OCI-LY7 (cell line): ENCODE results near the gene GRK5. TPM values are rescaled to one million over a fixed set of nuclear protein-coding genes. Genes with fewer than 3 reads are reported as not detected.
A peak's percentile ranks its signal among the peaks of the same experiment; 100 is the strongest.

Source experiments
- BruUV-seq: library from RNA; stranded (reverse); fragments of 400-500 nt; replicated peaks from 2 replicates; lab custom pipeline; 2021; lab: Mats Ljungman, UMichigan
- CTCF ChIA-PET: fragments of 300-600 bp; sonication (Branson Sonifier 250); formaldehyde crosslinking; loops from one replicate; lab custom pipeline; 2022; ENCODE audit warnings: antibody characterized with exemption; ENCODE audit not compliant: unreplicated experiment; lab: Charles Lee
- POLR2A ChIA-PET: fragments of 300-600 bp; sonication (Branson Sonifier 250); formaldehyde crosslinking; loops from one replicate; lab custom pipeline; 2022; ENCODE audit warnings: antibody characterized with exemption; lab: Charles Lee
- DNase-seq: peaks from one replicate; pipeline ENCODE4 v3.0.0-alpha.2; 2015; ENCODE audit warnings: low spot score
- H2AFZ ChIP-seq: fragments of 200-600 bp; sonication (generic), shearing (Covaris generic); 2 replicates; pipeline ENCODE4 v1.6.1; 2014; ENCODE audit warnings: mild to moderate bottlenecking, antibody characterized with exemption, low read length, moderate library complexity
- H3K27ac ChIP-seq: fragments of 200-600 bp; sonication (generic); 2 replicates; pipeline ENCODE4 v1.5.1; 2014; ENCODE audit warnings: mixed run types, low read depth, mild to moderate bottlenecking, moderate library complexity, low read length, inconsistent platforms; ENCODE audit not compliant: poor library complexity, severe bottlenecking
- H3K36me3 ChIP-seq: fragments of 200-600 bp; sonication (generic); 2 replicates; pipeline ENCODE4 v1.6.1; 2014; ENCODE audit warnings: mild to moderate bottlenecking, antibody characterized with exemption, low read length, moderate library complexity, mixed read lengths; ENCODE audit not compliant: insufficient read depth
- H3K4me1 ChIP-seq: fragments of 200-600 bp; sonication (generic); 2 replicates; pipeline ENCODE4 v1.5.1; 2014; ENCODE audit warnings: mild to moderate bottlenecking, low read length; ENCODE audit not compliant: insufficient read depth, poor library complexity, severe bottlenecking
- H3K4me2 ChIP-seq: fragments of 200-600 bp; sonication (generic); 2 replicates; pipeline ENCODE4 v1.6.1; 2014; ENCODE audit warnings: mild to moderate bottlenecking, low read length
- H3K4me3 ChIP-seq: fragments of 200-600 bp; sonication (generic); 2 replicates; pipeline ENCODE4 v1.5.1; 2014; ENCODE audit warnings: mild to moderate bottlenecking, low read depth, low read length; ENCODE audit not compliant: poor library complexity, severe bottlenecking
- H3K79me2 ChIP-seq: fragments of 200-600 bp; sonication (generic); 2 replicates; pipeline ENCODE4 v1.6.1; 2016; ENCODE audit warnings: low read depth, mild to moderate bottlenecking, low read length, moderate library complexity, mixed read lengths; ENCODE audit not compliant: insufficient read depth
- H3K9me2 ChIP-seq: fragments of 200-600 bp; sonication (generic); 2 replicates; pipeline ENCODE4 v1.6.1; 2016; ENCODE audit warnings: mild to moderate bottlenecking, low read length, mixed read lengths; ENCODE audit not compliant: insufficient read depth
- H3K9me3 ChIP-seq: fragments of 200-600 bp; sonication (generic); 2 replicates; pipeline ENCODE4 v1.6.1; 2014; ENCODE audit warnings: mild to moderate bottlenecking, mixed run types, low read length, mixed read lengths
- H4K20me1 ChIP-seq: fragments of 200-600 bp; sonication (generic); 2 replicates; pipeline ENCODE4 v1.6.1; 2014; ENCODE audit warnings: mild to moderate bottlenecking, antibody characterized with exemption, low read length, moderate library complexity, mixed read lengths; ENCODE audit not compliant: insufficient read depth
- EZH2phosphoT487 ChIP-seq: fragments of 200-600 bp; sonication (generic); IDR thresholded peaks from 2 replicates; pipeline ENCODE4 v1.6.1; 2018; ENCODE audit warnings: low read depth, borderline replicate concordance, mild to moderate bottlenecking, mixed run types, antibody characterized with exemption, low read length, moderate library complexity, mixed read lengths
- intact Hi-C: fragments of 100-400 bp; cut with micrococcal nuclease; formaldehyde crosslinking; loops from one replicate; pipeline ENCODE4 v1.10.0; 2022; ENCODE audit not compliant: unreplicated experiment
- total RNA-seq, 2 experiments: library from RNA; depleted of rRNA in 1 of 2; stranded (reverse); fragments of >200 nt in 1 of 2; shearing (Covaris generic) in 1 of 2; gene quantifications; 2 replicates each; pipeline ENCODE4 v1.2.3, GENCODE V29; 2014 to 2022
- TF ChIP-seq, protein P1 (sequence below): fragments of 200-600 bp; sonication (generic); conservative IDR thresholded peaks from 2 replicates; pipeline ENCODE4 v1.5.1; 2014; ENCODE audit warnings: mild to moderate bottlenecking, antibody characterized with exemption, low read length, moderate library complexity, mixed read lengths

Gene GRK5
- total RNA-seq, 2 experiments from 2014 or later: 4.7 to 10.2 TPM

DNA sequence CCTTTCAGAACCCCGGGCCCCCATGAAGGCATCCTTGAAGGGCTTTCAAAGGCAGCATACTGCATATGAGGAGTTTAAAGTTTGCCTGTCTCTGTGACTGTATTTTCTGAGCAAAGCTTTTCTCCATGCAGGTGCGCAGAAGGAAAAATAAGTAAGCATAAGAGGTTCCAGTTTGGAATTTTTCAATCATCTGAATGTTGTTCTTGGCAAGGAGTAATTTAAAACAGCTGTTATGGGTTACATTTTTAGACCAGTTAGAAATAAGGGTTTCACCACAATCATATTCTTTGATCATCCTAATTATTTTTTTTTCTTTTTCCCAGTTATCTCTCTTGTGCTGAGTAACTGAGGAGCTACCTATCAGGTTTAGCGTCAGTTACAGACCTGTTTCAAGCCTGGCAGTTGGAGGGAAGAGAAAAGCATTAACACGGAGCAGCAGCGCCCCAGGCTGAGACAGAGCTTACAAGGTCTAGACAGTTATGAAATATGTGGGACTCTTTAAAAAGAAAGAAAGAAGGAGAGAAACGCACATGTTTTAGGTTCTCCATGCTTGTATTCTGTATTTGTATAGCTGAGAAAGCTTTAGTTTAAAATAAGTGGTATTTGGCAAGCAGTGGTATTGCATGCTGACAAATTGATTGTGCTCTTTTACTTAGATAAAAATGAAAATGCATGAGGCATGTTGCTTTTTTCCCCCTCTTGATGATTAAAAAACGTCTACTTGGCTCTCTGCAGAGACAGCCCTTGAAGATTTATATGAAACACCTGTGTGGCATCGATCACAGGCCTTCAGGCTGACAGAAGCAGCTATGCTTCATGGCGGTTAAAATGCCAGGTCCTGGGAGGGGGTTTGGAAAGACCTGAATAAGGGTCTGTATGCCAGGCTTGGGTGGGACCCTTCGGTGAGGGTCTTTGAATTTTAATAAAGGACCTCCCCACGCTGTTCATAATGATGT, 157.6 kb downstream of the GRK5 start:
- intact Hi-C loops: loop anchor here (5.0 kb wide), 1 partner anchor 158 kb away; the partner anchor contains the start of gene GRK5
- POLR2A ChIA-PET: interaction anchor here (1.0 to 1.3 kb wide), 2 partner anchors 56 to 235 kb away, joined by 3 read pairs; no protein-coding TSS in a partner anchor
- Histone ChIP-seq H4K20me1 (0 out of 2 replicates have a peak, but pooled peaks cover 7% of the 10 kb centered on the region), H3K36me3 (no peaks in the 10 kb centered on the region), H3K4me3 (no peak overlapping the region), H3K4me2 (no peak overlapping the region), H2AFZ (no peak overlapping the region), H3K9me2 (no peaks in the 10 kb centered on the region), H3K4me1 (peaks cover 48% of the 10 kb centered on the region), H3K27ac (no peak overlapping the region), H3K9me3 (no peaks in the 10 kb centered on the region), H3K79me2 (no peaks in the 10 kb centered on the region)
- no peak for DNase-seq
- TF ChIP-seq EZH2phosphoT487: no peak
- TF ChIP-seq, protein P1, sequence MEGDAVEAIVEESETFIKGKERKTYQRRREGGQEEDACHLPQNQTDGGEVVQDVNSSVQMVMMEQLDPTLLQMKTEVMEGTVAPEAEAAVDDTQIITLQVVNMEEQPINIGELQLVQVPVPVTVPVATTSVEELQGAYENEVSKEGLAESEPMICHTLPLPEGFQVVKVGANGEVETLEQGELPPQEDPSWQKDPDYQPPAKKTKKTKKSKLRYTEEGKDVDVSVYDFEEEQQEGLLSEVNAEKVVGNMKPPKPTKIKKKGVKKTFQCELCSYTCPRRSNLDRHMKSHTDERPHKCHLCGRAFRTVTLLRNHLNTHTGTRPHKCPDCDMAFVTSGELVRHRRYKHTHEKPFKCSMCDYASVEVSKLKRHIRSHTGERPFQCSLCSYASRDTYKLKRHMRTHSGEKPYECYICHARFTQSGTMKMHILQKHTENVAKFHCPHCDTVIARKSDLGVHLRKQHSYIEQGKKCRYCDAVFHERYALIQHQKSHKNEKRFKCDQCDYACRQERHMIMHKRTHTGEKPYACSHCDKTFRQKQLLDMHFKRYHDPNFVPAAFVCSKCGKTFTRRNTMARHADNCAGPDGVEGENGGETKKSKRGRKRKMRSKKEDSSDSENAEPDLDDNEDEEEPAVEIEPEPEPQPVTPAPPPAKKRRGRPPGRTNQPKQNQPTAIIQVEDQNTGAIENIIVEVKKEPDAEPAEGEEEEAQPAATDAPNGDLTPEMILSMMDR: peak; percentile 28; the same call in 1 of the 2 replicates
- no TSS peak for BruUV-seq
- CTCF ChIA-PET: interaction anchor here (1.9 kb wide), 1 partner anchor 12 kb away, joined by 5 read pairs; no protein-coding TSS in a partner anchor

DNA sequence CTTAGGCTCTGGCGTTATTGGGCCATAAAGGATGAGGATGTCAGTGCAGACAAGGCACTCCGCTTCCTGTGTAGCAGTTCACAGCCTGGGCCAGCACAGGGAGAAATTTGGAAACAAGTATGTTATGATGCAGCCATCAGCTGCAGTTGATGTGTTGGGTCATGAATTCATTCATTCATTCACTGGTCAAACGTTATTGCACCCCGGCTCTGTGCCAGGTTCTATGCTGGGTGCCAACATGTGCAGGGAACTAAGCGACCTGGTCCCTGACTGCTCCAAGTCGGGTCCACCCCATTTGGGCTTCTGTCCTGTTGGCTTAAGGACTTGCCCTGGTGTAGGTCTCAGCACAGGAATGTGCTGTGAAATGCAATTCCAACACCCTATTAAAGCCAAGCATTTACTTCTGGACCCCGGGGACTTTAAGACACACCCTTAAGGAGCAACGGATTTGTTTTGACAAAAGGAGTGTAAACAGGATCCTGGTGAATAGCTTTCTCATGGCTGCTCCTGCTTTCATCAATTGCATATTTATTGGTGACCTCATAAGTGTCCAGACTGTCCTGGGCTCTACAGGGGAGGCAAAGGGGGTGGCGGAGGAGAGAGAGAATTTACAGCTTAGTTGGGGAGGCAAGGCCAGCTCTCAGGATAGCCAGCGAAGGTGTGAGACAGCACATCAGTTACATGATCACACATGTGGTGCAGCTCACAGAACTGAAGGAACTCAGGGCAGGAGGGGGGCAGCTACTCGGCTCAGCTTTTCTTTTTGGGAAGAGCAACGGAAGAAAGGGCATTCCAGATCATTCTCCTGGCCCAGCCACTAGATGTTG, 158.6 kb downstream of the GRK5 start:
- Histone ChIP-seq H2AFZ (no peak overlapping the region), H3K36me3 (no peaks in the 10 kb centered on the region), H4K20me1 (0 out of 2 replicates have a peak, but pooled peaks cover 10% of the 10 kb centered on the region), H3K4me1 (peaks cover 52% of the 10 kb centered on the region), H3K4me3 (no peak overlapping the region), H3K9me3 (no peaks in the 10 kb centered on the region), H3K4me2 (no peak overlapping the region), H3K79me2 (no peaks in the 10 kb centered on the region), H3K27ac (no peak overlapping the region), H3K9me2 (no peaks in the 10 kb centered on the region)
- DNase-seq: no peak
- TF ChIP-seq, protein P1: no peak
- TF ChIP-seq EZH2phosphoT487: no peak
- BruUV-seq: no TSS peak
- POLR2A ChIA-PET: interaction anchor here (0.5 to 1.0 kb wide), 4 partner anchors 13 to 135 kb away, joined by 3 to 11 read pairs (median 4); no protein-coding TSS in a partner anchor
- CTCF ChIA-PET: no interaction called here
- intact Hi-C loops: loop anchor here (5.0 kb wide), 1 partner anchor 159 kb away; the partner anchor contains the start of gene GRK5
